ENCODE measurements around the gene DYRK4. TPM values are rescaled to one million over a fixed set of nuclear protein-coding genes. Genes with fewer than 3 reads are reported as not detected.
A peak's percentile ranks its signal among the peaks of the same experiment; 100 is the strongest.

The DYRK4 gene, protein sequence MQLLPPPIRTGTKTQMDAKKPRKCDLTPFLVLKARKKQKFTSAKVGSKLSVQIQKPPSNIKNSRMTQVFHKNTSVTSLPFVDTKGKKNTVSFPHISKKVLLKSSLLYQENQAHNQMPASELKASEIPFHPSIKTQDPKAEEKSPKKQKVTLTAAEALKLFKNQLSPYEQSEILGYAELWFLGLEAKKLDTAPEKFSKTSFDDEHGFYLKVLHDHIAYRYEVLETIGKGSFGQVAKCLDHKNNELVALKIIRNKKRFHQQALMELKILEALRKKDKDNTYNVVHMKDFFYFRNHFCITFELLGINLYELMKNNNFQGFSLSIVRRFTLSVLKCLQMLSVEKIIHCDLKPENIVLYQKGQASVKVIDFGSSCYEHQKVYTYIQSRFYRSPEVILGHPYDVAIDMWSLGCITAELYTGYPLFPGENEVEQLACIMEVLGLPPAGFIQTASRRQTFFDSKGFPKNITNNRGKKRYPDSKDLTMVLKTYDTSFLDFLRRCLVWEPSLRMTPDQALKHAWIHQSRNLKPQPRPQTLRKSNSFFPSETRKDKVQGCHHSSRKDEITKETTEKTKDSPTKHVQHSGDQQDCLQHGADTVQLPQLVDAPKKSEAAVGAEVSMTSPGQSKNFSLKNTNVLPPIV
- 9.7 and 10.5 TPM in 2 replicates for total RNA-seq (2021; fragmentation: NEBNext Ultra II Directional; extraction: Animal tissue kit (Norgen Biotek cat#: 25700))
- 8.7 and 11.4 TPM in 2 replicates for polyA plus RNA-seq (2011; rRNA removed)
- polyA plus RNA-seq (2011; cell fraction: cytosol; rRNA removed), result 11.9 TPM
- polyA plus RNA-seq (2011; cell fraction: nucleus; rRNA removed), result 20.7 TPM
- 8.6 to 14.4 TPM (median 11.5 TPM) in 4 replicates for polyA plus RNA-seq (2012, experiment 1 of 2)
- polyA plus RNA-seq (2012, experiment 2 of 2), result 9.6 TPM
- 9.1 TPM for polyA plus RNA-seq (2013, experiment 1 of 2)
- polyA plus RNA-seq (2013, experiment 2 of 2), result 8.0 TPM
- polyA minus RNA-seq (2011; rRNA and poly(A)+ RNA removed), result 8.1 and 10.9 TPM in 2 replicates
- 4.9 TPM for polyA minus RNA-seq (2011; cell fraction: cytosol; rRNA and poly(A)+ RNA removed)
- 11.4 TPM for polyA minus RNA-seq (2011; cell fraction: nucleus; rRNA and poly(A)+ RNA removed)
- long read RNA-seq, experiment 1, transcript DYRK4-217 (4 exons, 855 nt), result major isoform, 5 of 10 reads
- long read RNA-seq, experiment 1, partial matches to known transcripts, result 2 of 10 reads
- long read RNA-seq, experiment 1, other reads (novel, unspliced or antisense), result 1 of 10 reads
- long read RNA-seq, experiment 2, partial matches to known transcripts, result 7 of 11 reads
- long read RNA-seq, experiment 2, other reads (novel, unspliced or antisense), result 2 of 11 reads

DNA sequence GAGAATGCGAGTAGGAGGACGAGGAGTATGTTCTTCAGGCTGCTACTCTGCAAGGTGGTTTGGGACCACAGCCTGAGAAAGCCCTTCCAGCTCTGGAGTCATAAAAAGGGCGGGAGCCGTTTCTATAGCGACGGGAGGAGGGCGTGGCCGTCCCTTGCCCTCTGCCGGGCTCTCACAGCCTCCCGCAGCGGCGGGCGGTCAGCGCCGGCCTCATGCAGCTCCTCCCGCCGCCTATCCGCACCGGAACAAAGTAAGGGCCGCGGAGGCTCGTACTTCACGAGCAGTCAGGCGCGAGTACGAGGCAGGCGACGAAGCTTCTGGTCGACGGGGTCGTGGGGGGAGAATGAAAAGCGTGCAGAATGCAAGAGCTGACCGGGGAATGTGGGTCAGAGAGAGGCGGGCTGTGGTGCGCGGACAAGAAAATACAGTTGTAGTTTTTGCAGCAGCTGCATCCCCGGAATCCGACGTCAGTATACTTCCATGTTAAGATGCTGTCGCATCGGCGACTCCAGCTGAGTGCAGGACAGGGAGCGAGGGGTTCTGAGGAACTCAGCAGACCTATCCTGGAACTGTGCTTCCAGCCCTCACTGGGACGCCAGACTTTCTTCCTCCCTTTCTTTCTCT is at the start of gene DYRK4:
DYRK4 (plus strand) TSS at position 175 of the 624 bp plus-strand sequence; CDS start at position 213, 38 bp downstream.
- DNase-seq (ENCODE audit: low read depth in 1 of 2, low spot score in 2 of 2) (peak; percentile 72 to 93), FAIRE-seq (peak; percentile 90)
- H4K20me1 ChIP-seq (replicated peaks in 1 of 2; ENCODE audit: control insufficient read depth in 1 of 2, insufficient read depth in 2 of 2, low read length in 2 of 2), result no peaks in the 10 kb centered on the region
- peak within 1 kb of the TSS; percentile 82 for H2BK12ac ChIP-seq (ENCODE audit: low read depth, low read length)
- H3K4me1 ChIP-seq (replicated peaks in 1 of 4; ENCODE audit: control insufficient read depth in 3 of 4, insufficient read depth in 4 of 4, low read length in 3 of 4), result peaks cover 2 to 6% (median 4%) of the 10 kb centered on the region in 4 experiments
- H3K14ac ChIP-seq (ENCODE audit: insufficient read length), result no peak within 1 kb of the TSS
- H3K9me3 ChIP-seq (ENCODE audit: insufficient read depth in 2 of 2, low read depth in 1 of 2, low read length in 1 of 2), result no peaks in the 10 kb centered on the region
- peak within 1 kb of the TSS; percentile 87 for H3K18ac ChIP-seq (ENCODE audit: extremely low read depth, low read length)
- WGBS, 2 experiments (ENCODE audit: extremely low coverage in 1 of 2, insufficient coverage in 1 of 2, insufficient read length in 1 of 2, insufficient replicate concordance in 2 of 2, low coverage in 1 of 2, low lambda C conversion rate in 2 of 2, missing lambda C conversion rate in 1 of 2), result 5% methylated on average over 38 of the region's 44 CpGs; no CpG with 5 or more reads in 1 of the 2 experiments
- peaks cover 4% of the 10 kb centered on the region; the same call in 1 of the 2 replicates for H3K23me2 ChIP-seq (ENCODE audit: low read depth, low read length)
- POLR2A ChIA-PET (ENCODE audit: partially characterized antibody), result interaction anchor here (0.8 to 2.6 kb wide), 11 partner anchors 9 to 248 kb away, joined by 3 to 10 read pairs (median 4); partner anchors contain the start of genes AKAP3, GALNT8, NDUFA9 and RAD51AP1
- peak within 1 kb of the TSS; percentile 31; the same call in 1 of the 2 replicates for H2BK15ac ChIP-seq (ENCODE audit: low read length)
- H2BK20ac ChIP-seq (ENCODE audit: low read length), result no peak within 1 kb of the TSS
- peak within 1 kb of the TSS; percentile 42 for H3K56ac ChIP-seq (replicated peaks; ENCODE audit: insufficient read length, low read depth, low read length)
- H2BK5ac ChIP-seq (ENCODE audit: low read depth, low read length), result no peak within 1 kb of the TSS
- H4K8ac ChIP-seq (ENCODE audit: extremely low read depth, insufficient read depth, low read length), result peak within 1 kb of the TSS; percentile 99; the same call in 1 of the 2 replicates
- H3K79me1 ChIP-seq (ENCODE audit: low read depth, low read length), result no peaks in the 10 kb centered on the region
- CTCF ChIA-PET (ENCODE audit: partially characterized antibody), result interaction anchor here (0.6 to 1.8 kb wide), 6 partner anchors 18 to 298 kb away, joined by 3 to 4 read pairs (median 4); no protein-coding TSS in a partner anchor
- peak within 1 kb of the TSS; percentile 72 to 74 for H3K4me2 ChIP-seq (ENCODE audit: insufficient read depth in 1 of 2, low read depth in 2 of 2, low read length in 2 of 2)
- no peaks in the 10 kb centered on the region for H3K79me2 ChIP-seq (ENCODE audit: control insufficient read depth in 1 of 2, insufficient read depth in 2 of 2, low read length in 2 of 2)
- peak within 1 kb of the TSS; percentile 39 for H4K91ac ChIP-seq (replicated peaks; ENCODE audit: insufficient read length, low read length)
- H3K36me3 ChIP-seq (ENCODE audit: control insufficient read depth in 2 of 4, insufficient read depth in 4 of 4, low read length in 3 of 4), result peaks cover 2 to 18% (median 7%) of the 10 kb centered on the region in 4 experiments; a peak in 7 of 8 replicates
- H3K9ac ChIP-seq (replicated peaks in 1 of 4; ENCODE audit: extremely low read depth in 1 of 4, low read depth in 3 of 4, low read length in 3 of 4), result peak within 1 kb of the TSS; percentile 51 to 80 (median 76)
- peaks cover 1 to 15% (median 14%) of the 10 kb centered on the region in 4 experiments for H3K27me3 ChIP-seq (replicated peaks in 1 of 4; ENCODE audit: control insufficient read depth in 3 of 4, extremely low read depth in 1 of 4, insufficient read depth in 3 of 4, low read length in 3 of 4)
- H2BK120ac ChIP-seq (replicated peaks; ENCODE audit: low read depth, low read length), result peak within 1 kb of the TSS; percentile 39
- peak within 1 kb of the TSS; percentile 92 for H2AFZ ChIP-seq (ENCODE audit: low read length)
- H3K4ac ChIP-seq (replicated peaks; ENCODE audit: insufficient read length, low read depth, low read length), result no peak within 1 kb of the TSS
- H3K4me3 ChIP-seq (ENCODE audit: extremely low read depth in 1 of 4, insufficient read depth in 2 of 4, low read depth in 3 of 4, low read length in 4 of 4), result peak within 1 kb of the TSS; percentile 21 to 56 (median 44); a peak in 7 of 8 replicates
- no peak within 1 kb of the TSS for H4K5ac ChIP-seq (ENCODE audit: insufficient read length, low read depth, low read length)
- H3K27ac ChIP-seq (ENCODE audit: low read depth, low read length), result no peak within 1 kb of the TSS
- no peak within 1 kb of the TSS for H3K23ac ChIP-seq (ENCODE audit: insufficient read length)
- H2AK5ac ChIP-seq (ENCODE audit: low read depth, low read length), result peak within 1 kb of the TSS; percentile 56; the same call in 1 of the 2 replicates
- TF ChIP-seq TBP (IDR thresholded peaks at IDR 0.05; ENCODE audit: low read depth, low read length) (peak; percentile 67), PHF8 (conservative IDR thresholded peaks at IDR 0.05; ENCODE audit: low read depth, low read length) (peak; percentile 62), TEAD4 (IDR thresholded peaks at IDR 0.05; ENCODE audit: low read depth, low read length) (peak; percentile 42; the same call in 1 of the 2 replicates), CBX5 (IDR thresholded peaks at IDR 0.05; ENCODE audit: low read depth, low read length) (no peak)
- TF ChIP-seq, protein P1, sequence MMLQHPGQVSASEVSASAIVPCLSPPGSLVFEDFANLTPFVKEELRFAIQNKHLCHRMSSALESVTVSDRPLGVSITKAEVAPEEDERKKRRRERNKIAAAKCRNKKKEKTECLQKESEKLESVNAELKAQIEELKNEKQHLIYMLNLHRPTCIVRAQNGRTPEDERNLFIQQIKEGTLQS (IDR thresholded peaks at IDR 0.05; ENCODE audit: insufficient read depth, low read depth, low read length), result no peak

All from H1 (cell line).